Ovary (tissue), 3 donors: ENCODE measurements around the gene MYO1C.

Source experiments
- CTCF ChIP-seq, 3 donors: fragments of 450-650 bp in 2 of 3; fragments of 200-600 bp in 1 of 3; IDR thresholded peaks; one replicate each; pipeline versions ENCODE4 v1.5.1 to v1.8.0; 2016 to 2022; ENCODE audit warnings: antibody characterized with exemption in 3 of 3, mild to moderate bottlenecking in 1 of 3
- EP300 ChIP-seq: sonication (generic); formaldehyde crosslinking; IDR thresholded peaks from one replicate; pipeline ENCODE4 v1.6.1; 2017; ENCODE audit warnings: antibody characterized with exemption
- donor health status: DM: no; HTN: no; CAD: no.

DNA sequence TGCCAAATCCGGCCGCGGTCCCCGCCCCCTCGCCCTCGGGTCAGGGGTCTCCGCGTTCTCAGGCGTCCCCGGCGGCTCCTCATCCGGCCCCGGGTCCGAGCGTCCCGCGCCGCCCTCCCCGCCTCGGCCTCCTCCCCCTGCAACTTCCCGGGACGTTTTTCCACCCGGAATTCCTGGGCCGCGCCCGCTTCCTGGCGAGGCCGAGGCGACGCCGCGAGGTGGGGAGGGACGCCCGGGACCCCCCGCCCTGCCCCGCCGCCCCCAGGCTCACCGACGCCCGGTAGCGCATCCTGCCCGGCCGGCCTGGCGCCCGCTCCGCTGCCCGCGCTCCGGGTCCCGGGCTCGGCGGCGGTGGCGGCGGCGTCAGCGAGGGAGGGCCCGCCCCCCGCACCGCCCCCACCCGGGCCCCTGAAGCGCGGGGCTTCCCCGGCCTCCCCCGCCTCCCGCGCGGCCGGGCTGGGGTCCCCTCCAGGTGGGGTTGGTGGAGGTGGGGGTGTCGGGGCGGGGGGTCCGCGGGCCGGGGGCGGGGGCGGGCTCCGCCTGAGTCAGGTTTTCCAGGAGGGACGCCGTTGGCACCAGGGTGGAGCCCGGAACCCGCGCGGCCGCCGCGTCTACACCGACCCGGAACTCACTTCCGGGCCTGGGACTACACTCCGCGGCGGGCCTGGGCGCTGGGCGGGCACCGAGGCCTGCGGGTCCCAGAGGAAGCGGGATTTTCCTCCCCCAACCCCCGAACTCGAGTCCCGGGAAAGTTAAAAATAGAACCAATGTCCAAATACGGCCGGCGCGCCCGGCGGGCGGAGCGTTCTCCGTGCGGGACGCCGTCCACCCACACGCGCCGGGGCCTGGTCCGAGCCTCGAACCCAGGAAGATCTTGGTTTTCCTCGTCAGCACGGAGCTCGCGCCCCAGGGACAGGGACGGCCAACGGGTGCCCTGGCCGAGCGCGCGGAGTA is 6.8 kb downstream of the MYO1C start:
- no peak for TF ChIP-seq EP300
- TF ChIP-seq CTCF (IDR thresholded peaks at IDR 0.05): no peak
